HEK293 (cell line): ENCODE results near the gene EFNA2.

Source experiments
- CTCF ChIA-PET: fragments of 350-600 bp; formaldehyde crosslinking; extraction: SDS; loops from one replicate; lab custom pipeline; 2021; ENCODE audit warnings: antibody characterized with exemption; lab: Yijun Ruan, JAX
- POLR2A ChIA-PET: fragments of 300-600 bp; formaldehyde crosslinking; extraction: SDS; loops from one replicate; lab custom pipeline; 2020; ENCODE audit warnings: antibody characterized with exemption, inconsistent platforms; lab: Yijun Ruan, JAX
- H3K27ac ChIP-seq: fragments of 200-500 bp; sonication (Bioruptor generic); 2 replicates; pipeline ENCODE4 v1.5.1; 2014; ENCODE audit warnings: low read depth, low read length, control low read depth, inconsistent platforms; ENCODE audit errors: extremely low read depth
- H3K36me3 ChIP-seq, 2 experiments: fragments of 200-500 bp in 1 of 2; sonication (Bioruptor generic) in 1 of 2; 1 replicate in 1 of 2; 2 replicates in 1 of 2; pipeline ENCODE4 v1.5.1; 2014 to 2017; ENCODE audit warnings: inconsistent platforms in 2 of 2, low read length in 2 of 2; ENCODE audit not compliant: control insufficient read depth in 2 of 2, insufficient read depth in 1 of 2
- H3K4me1 ChIP-seq: fragments of 200-500 bp; sonication (Bioruptor generic); 2 replicates; pipeline ENCODE4 v1.5.1; 2014; ENCODE audit warnings: mild to moderate bottlenecking, low read length, inconsistent platforms; ENCODE audit not compliant: control insufficient read depth, insufficient read depth
- H3K4me3 ChIP-seq: 2 replicates; pipeline ENCODE4 v1.5.1; 2011; ENCODE audit warnings: low read depth, mild to moderate bottlenecking, control low read depth, low read length, moderate library complexity
- H3K9me3 ChIP-seq: fragments of 200-500 bp; sonication (Bioruptor generic); 2 replicates; pipeline ENCODE4 v1.5.1; 2014; ENCODE audit warnings: low read depth, low read length, inconsistent platforms; ENCODE audit not compliant: control insufficient read depth, insufficient read depth
- BCL11B ChIP-seq: fragments of 450-650 bp; formaldehyde crosslinking; IDR thresholded peaks from 2 replicates; pipeline ENCODE4 v1.5.1; 2016; ENCODE audit warnings: low read depth, missing biosample characterization, missing genetic modification characterization
- KLF1 ChIP-seq: fragments of 450-650 bp; formaldehyde crosslinking; IDR thresholded peaks from 2 replicates; pipeline ENCODE4 v1.5.1; 2016; ENCODE audit warnings: missing biosample characterization, missing genetic modification characterization
- KLF7 ChIP-seq: fragments of 450-650 bp; formaldehyde crosslinking; IDR thresholded peaks from 2 replicates; pipeline ENCODE4 v1.5.1; 2016; ENCODE audit warnings: missing biosample characterization, missing genetic modification characterization, borderline replicate concordance
- ZBTB48 ChIP-seq: fragments of 450-650 bp; formaldehyde crosslinking; IDR thresholded peaks from 2 replicates; pipeline ENCODE4 v1.5.1; 2016; ENCODE audit warnings: missing biosample characterization, missing genetic modification characterization
- ZBTB8A ChIP-seq: fragments of 450-650 bp; formaldehyde crosslinking; IDR thresholded peaks from 2 replicates; pipeline ENCODE4 v1.5.1; 2016; ENCODE audit warnings: missing biosample characterization, missing genetic modification characterization
- ZFP41 ChIP-seq: fragments of 450-650 bp; formaldehyde crosslinking; IDR thresholded peaks from 2 replicates; pipeline ENCODE4 v1.5.1; 2016; ENCODE audit warnings: missing biosample characterization, missing genetic modification characterization, borderline replicate concordance
- ZNF138 ChIP-seq: fragments of 450-650 bp; formaldehyde crosslinking; IDR thresholded peaks from 2 replicates; pipeline ENCODE4 v1.5.1; 2016; ENCODE audit warnings: missing biosample characterization, missing genetic modification characterization, borderline replicate concordance
- ZNF341 ChIP-seq: fragments of 450-650 bp; formaldehyde crosslinking; IDR thresholded peaks from 2 replicates; pipeline ENCODE4; 2016; ENCODE audit warnings: low read depth, missing biosample characterization, missing genetic modification characterization
- ZNF394 ChIP-seq: fragments of 450-650 bp; formaldehyde crosslinking; IDR thresholded peaks from 2 replicates; pipeline ENCODE4 v1.5.1; 2016; ENCODE audit warnings: missing biosample characterization, missing genetic modification characterization, mild to moderate bottlenecking, moderate library complexity, borderline replicate concordance
- ZNF423 ChIP-seq: fragments of 450-650 bp; formaldehyde crosslinking; IDR thresholded peaks from 2 replicates; pipeline ENCODE4 v1.5.1; 2016; ENCODE audit warnings: missing biosample characterization, missing genetic modification characterization
- ZNF555 ChIP-seq: fragments of 450-650 bp; formaldehyde crosslinking; conservative IDR thresholded peaks from 2 replicates; pipeline ENCODE4 v1.5.1; 2017; ENCODE audit warnings: missing biosample characterization, mild to moderate bottlenecking, missing genetic modification characterization, inconsistent platforms
- ZNF600 ChIP-seq: fragments of 450-650 bp; formaldehyde crosslinking; IDR thresholded peaks from 2 replicates; pipeline ENCODE4 v1.5.1; 2016; ENCODE audit warnings: missing biosample characterization, missing genetic modification characterization
- ZNF629 ChIP-seq: fragments of 450-650 bp; formaldehyde crosslinking; IDR thresholded peaks from 2 replicates; pipeline ENCODE4 v1.5.1; 2017; ENCODE audit warnings: missing biosample characterization, missing genetic modification characterization
- ZNF654 ChIP-seq: fragments of 450-650 bp; formaldehyde crosslinking; IDR thresholded peaks from 2 replicates; pipeline ENCODE4 v1.5.1; 2016; ENCODE audit warnings: low read depth, missing biosample characterization, missing genetic modification characterization
- TF ChIP-seq, protein P1 (sequence below): fragments of 450-650 bp; formaldehyde crosslinking; IDR thresholded peaks from 2 replicates; pipeline ENCODE4 v1.5.1; 2016; ENCODE audit warnings: missing biosample characterization, missing genetic modification characterization, low read depth
- TF ChIP-seq, protein P2 (sequence below): fragments of 450-650 bp; formaldehyde crosslinking; IDR thresholded peaks from 2 replicates; pipeline ENCODE4 v1.5.1; 2017; ENCODE audit warnings: missing biosample characterization, missing genetic modification characterization
- TF ChIP-seq, protein P3 (sequence below): fragments of 450-650 bp; formaldehyde crosslinking; conservative IDR thresholded peaks from 2 replicates; pipeline ENCODE4 v1.5.1; 2016; ENCODE audit warnings: low read depth, missing biosample characterization, missing genetic modification characterization
- TF ChIP-seq, protein P4 (sequence below): fragments of 450-650 bp; formaldehyde crosslinking; IDR thresholded peaks from 2 replicates; pipeline ENCODE4 v1.5.1; 2016; ENCODE audit warnings: missing biosample characterization, missing genetic modification characterization

Gene EFNA2

DNA sequence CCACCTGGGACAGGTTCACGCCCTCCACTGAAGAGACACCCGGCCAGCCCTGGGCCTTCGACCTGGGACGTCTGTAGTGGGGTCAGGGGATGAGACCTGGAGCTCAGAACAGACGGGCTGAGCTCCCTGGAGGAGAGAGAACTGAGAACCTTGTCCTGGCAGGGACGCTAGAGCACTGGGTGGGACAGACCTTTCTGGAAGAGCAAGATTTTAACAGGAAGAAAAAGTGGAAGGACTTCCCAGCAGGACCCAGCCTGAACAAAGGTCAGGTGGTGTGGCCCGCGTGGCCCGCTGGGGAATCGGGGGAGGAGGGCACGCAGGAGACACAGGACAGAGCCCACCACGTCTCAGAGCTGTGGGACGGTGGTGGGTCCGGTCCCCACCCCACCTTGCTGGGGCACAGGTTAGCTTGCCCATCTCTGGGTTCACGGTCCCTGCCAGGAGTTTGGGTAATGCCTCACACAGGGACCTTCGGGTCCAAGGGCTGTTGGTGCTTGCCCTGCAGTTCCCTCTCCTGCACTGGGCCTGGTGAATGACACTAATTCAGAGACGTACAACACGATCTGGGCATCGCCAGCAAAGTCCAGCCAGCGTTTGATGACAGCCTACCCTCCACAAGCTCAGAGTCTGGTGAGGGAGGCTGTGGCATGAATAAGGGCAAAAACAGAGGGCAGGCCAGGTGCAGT, 1.2 kb upstream of the EFNA2 start:
- POLR2A ChIA-PET: interaction anchor here (0.8 to 3.3 kb wide), 5 partner anchors 9 to 97 kb away, joined by 3 to 25 read pairs (median 3); partner anchors contain the start of genes CIRBP and FAM174C
- no peaks in the 10 kb centered on the region for H3K9me3 ChIP-seq
- peaks cover 0 to 9% of the 10 kb centered on the region in 2 experiments; a peak in 1 of 3 replicates for H3K36me3 ChIP-seq
- H3K27ac ChIP-seq: no peak overlapping the region
- no peak overlapping the region for H3K4me3 ChIP-seq
- peaks cover 5% of the 10 kb centered on the region for H3K4me1 ChIP-seq
- TF ChIP-seq BCL11B (tag by site-specific recombination) (0 out of 2 replicates have a peak, but pooled peaks have one; percentile 14), ZNF394 (tag by site-specific recombination) (no peak), ZBTB8A (tag by site-specific recombination) (no peak), KLF1 (tag by site-specific recombination) (no peak), ZNF423 (tag by site-specific recombination) (no peak), ZNF629 (tag by site-specific recombination) (no peak), KLF7 (tag by site-specific recombination) (no peak), ZNF654 (tag by site-specific recombination) (no peak), ZNF555 (tag by site-specific recombination) (no peak), ZBTB48 (tag by site-specific recombination) (peak; percentile 65), ZNF138 (tag by site-specific recombination) (no peak), ZNF341 (tag by site-specific recombination) (peak; percentile 61; the same call in 1 of the 2 replicates), ZFP41 (tag by site-specific recombination) (no peak), ZNF600 (peak; percentile 95)
- TF ChIP-seq, protein P1, sequence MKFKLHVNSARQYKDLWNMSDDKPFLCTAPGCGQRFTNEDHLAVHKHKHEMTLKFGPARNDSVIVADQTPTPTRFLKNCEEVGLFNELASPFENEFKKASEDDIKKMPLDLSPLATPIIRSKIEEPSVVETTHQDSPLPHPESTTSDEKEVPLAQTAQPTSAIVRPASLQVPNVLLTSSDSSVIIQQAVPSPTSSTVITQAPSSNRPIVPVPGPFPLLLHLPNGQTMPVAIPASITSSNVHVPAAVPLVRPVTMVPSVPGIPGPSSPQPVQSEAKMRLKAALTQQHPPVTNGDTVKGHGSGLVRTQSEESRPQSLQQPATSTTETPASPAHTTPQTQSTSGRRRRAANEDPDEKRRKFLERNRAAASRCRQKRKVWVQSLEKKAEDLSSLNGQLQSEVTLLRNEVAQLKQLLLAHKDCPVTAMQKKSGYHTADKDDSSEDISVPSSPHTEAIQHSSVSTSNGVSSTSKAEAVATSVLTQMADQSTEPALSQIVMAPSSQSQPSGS: no peak
- TF ChIP-seq, protein P2, sequence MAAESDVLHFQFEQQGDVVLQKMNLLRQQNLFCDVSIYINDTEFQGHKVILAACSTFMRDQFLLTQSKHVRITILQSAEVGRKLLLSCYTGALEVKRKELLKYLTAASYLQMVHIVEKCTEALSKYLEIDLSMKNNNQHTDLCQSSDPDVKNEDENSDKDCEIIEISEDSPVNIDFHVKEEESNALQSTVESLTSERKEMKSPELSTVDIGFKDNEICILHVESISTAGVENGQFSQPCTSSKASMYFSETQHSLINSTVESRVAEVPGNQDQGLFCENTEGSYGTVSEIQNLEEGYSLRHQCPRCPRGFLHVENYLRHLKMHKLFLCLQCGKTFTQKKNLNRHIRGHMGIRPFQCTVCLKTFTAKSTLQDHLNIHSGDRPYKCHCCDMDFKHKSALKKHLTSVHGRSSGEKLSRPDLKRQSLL: peak; percentile 48; the same call in 1 of the 2 replicates
- TF ChIP-seq, protein P3, sequence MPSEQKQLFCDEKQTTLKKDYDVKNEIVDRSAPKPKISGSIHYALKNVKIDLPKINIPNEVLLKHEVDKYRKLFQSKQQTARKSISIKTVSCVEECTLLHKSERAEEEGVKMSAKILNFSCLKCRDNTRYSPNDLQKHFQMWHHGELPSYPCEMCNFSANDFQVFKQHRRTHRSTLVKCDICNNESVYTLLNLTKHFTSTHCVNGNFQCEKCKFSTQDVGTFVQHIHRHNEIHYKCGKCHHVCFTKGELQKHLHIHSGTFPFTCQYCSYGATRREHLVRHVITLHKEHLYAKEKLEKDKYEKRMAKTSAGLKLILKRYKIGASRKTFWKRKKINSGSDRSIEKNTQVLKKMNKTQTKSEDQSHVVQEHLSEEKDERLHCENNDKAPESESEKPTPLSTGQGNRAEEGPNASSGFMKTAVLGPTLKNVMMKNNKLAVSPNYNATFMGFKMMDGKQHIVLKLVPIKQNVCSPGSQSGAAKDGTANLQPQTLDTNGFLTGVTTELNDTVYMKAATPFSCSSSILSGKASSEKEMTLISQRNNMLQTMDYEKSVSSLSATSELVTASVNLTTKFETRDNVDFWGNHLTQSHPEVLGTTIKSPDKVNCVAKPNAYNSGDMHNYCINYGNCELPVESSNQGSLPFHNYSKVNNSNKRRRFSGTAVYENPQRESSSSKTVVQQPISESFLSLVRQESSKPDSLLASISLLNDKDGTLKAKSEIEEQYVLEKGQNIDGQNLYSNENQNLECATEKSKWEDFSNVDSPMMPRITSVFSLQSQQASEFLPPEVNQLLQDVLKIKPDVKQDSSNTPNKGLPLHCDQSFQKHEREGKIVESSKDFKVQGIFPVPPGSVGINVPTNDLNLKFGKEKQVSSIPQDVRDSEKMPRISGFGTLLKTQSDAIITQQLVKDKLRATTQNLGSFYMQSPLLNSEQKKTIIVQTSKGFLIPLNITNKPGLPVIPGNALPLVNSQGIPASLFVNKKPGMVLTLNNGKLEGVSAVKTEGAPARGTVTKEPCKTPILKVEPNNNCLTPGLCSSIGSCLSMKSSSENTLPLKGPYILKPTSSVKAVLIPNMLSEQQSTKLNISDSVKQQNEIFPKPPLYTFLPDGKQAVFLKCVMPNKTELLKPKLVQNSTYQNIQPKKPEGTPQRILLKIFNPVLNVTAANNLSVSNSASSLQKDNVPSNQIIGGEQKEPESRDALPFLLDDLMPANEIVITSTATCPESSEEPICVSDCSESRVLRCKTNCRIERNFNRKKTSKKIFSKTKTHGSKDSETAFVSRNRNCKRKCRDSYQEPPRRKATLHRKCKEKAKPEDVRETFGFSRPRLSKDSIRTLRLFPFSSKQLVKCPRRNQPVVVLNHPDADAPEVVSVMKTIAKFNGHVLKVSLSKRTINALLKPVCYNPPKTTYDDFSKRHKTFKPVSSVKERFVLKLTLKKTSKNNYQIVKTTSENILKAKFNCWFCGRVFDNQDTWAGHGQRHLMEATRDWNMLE: no peak
- TF ChIP-seq, protein P4, sequence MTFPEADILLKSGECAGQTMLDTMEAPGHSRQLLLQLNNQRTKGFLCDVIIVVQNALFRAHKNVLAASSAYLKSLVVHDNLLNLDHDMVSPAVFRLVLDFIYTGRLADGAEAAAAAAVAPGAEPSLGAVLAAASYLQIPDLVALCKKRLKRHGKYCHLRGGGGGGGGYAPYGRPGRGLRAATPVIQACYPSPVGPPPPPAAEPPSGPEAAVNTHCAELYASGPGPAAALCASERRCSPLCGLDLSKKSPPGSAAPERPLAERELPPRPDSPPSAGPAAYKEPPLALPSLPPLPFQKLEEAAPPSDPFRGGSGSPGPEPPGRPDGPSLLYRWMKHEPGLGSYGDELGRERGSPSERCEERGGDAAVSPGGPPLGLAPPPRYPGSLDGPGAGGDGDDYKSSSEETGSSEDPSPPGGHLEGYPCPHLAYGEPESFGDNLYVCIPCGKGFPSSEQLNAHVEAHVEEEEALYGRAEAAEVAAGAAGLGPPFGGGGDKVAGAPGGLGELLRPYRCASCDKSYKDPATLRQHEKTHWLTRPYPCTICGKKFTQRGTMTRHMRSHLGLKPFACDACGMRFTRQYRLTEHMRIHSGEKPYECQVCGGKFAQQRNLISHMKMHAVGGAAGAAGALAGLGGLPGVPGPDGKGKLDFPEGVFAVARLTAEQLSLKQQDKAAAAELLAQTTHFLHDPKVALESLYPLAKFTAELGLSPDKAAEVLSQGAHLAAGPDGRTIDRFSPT: peak; percentile 74
- TF ChIP-seq, all 188 proteins: peak for 6
- CTCF ChIA-PET: interaction anchor here (0.6 to 1.7 kb wide), 6 partner anchors 18 to 609 kb away, joined by 3 to 7 read pairs (median 3); no protein-coding TSS in a partner anchor
